ENCODE data around the gene TIAM2. TPM values are rescaled to one million over a fixed set of nuclear protein-coding genes. Genes with fewer than 3 reads are reported as not detected.

TIAM2 gene
- total RNA-seq, 1 donor from 2014 or later, result 36.8 TPM

- Mint-ChIP-seq H3K27ac (ENCODE audit: unreplicated experiment) (peak overlapping the region; percentile 53), H3K4me3 (no peak overlapping the region), H3K27me3 (ENCODE audit: low read depth) (no peaks in the 10 kb centered on the region), H3K9me3 (no peaks in the 10 kb centered on the region), H3K36me3 (ENCODE audit: low read depth) (peaks cover 5% of the 10 kb centered on the region), H3K4me1 (no peaks in the 10 kb centered on the region)
- no peak for DNase-seq (ENCODE audit: low read depth, low spot score)
- TF ChIP-seq CTCF (conservative IDR thresholded peaks at IDR 0.05), result no peak
These were observed 137.5 kb downstream of the TIAM2 start for GRCh38 chr6:155132617-155133016.

- no peak for TF ChIP-seq CTCF (conservative IDR thresholded peaks at IDR 0.05)
- Mint-ChIP-seq H3K4me3 (no peak overlapping the region), H3K9me3 (no peaks in the 10 kb centered on the region), H3K4me1 (peaks cover 34% of the 10 kb centered on the region), H3K36me3 (ENCODE audit: low read depth) (peaks cover 11% of the 10 kb centered on the region), H3K27ac (ENCODE audit: unreplicated experiment) (no peak overlapping the region), H3K27me3 (ENCODE audit: low read depth) (no peaks in the 10 kb centered on the region)
- no peak for DNase-seq (ENCODE audit: low read depth, low spot score)
These were observed 145.9 kb downstream of the TIAM2 start for GRCh38 chr6:155141002-155141401.

- Mint-ChIP-seq H3K36me3 (ENCODE audit: low read depth) (peaks cover 11% of the 10 kb centered on the region), H3K4me1 (peaks cover 34% of the 10 kb centered on the region), H3K9me3 (no peaks in the 10 kb centered on the region), H3K27me3 (ENCODE audit: low read depth) (no peaks in the 10 kb centered on the region), H3K4me3 (no peak overlapping the region), H3K27ac (ENCODE audit: unreplicated experiment) (no peak overlapping the region)
- DNase-seq (ENCODE audit: low read depth, low spot score), result no peak
- TF ChIP-seq CTCF (conservative IDR thresholded peaks at IDR 0.05), result no peak
These were observed 146.4 kb downstream of the TIAM2 start for GRCh38 chr6:155141512-155141911.

- H3K36me3 Mint-ChIP-seq (ENCODE audit: low read depth), result peaks cover 9% of the 10 kb centered on the region
- H3K4me3 Mint-ChIP-seq, result no peak overlapping the region
- peaks cover 34% of the 10 kb centered on the region for H3K4me1 Mint-ChIP-seq
- no peak for TF ChIP-seq CTCF (conservative IDR thresholded peaks at IDR 0.05)
- H3K27ac Mint-ChIP-seq (ENCODE audit: unreplicated experiment), result peak overlapping the region; percentile 5
- no peaks in the 10 kb centered on the region for H3K9me3 Mint-ChIP-seq
- H3K27me3 Mint-ChIP-seq (ENCODE audit: low read depth), result no peaks in the 10 kb centered on the region
- DNase-seq (ENCODE audit: low read depth, low spot score), result no peak
These were observed 147.3 kb downstream of the TIAM2 start for GRCh38 chr6:155142168-155143028.

- no peak for DNase-seq (ENCODE audit: low read depth, low spot score)
- Mint-ChIP-seq H3K9me3 (no peaks in the 10 kb centered on the region), H3K27me3 (ENCODE audit: low read depth) (no peaks in the 10 kb centered on the region), H3K27ac (ENCODE audit: unreplicated experiment) (no peak overlapping the region), H3K4me3 (no peak overlapping the region), H3K36me3 (ENCODE audit: low read depth) (peaks cover 12% of the 10 kb centered on the region), H3K4me1 (peaks cover 39% of the 10 kb centered on the region)
- no peak for TF ChIP-seq CTCF (conservative IDR thresholded peaks at IDR 0.05)
These were observed 148.0 kb downstream of the TIAM2 start for GRCh38 chr6:155143029-155143577.

Data from neural crest cell (in vitro differentiated cells).